ENCODE measurements around the gene HTR7.

HTR7 gene

DNA sequence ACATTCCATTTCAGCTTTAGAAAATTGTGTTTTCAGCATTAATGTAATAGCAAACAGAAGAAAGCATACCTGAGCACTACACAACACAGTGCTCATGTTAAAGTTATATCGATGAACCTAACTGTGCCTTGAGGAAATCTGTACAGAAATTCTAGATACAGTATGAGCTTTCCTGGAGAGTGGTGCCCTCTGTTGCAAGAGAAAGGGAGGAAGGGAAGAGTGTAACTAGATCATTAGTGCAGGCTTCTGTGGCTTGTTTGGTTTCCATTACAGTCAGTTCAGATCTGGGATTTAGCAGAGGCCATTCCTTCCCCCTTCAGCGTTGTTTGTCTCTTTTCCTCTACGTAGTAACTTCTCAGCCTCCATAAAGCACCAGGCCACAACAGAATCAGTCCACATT, 139.7 kb downstream of the HTR7 start:
- no peaks in the 10 kb centered on the region for H3K27me3 ChIP-seq (ENCODE audit: control insufficient read depth, insufficient read depth, low read length, poor library complexity, severe bottlenecking)
- H3K4me3 ChIP-seq (ENCODE audit: insufficient read depth, low read depth, low read length): no peak overlapping the region
- no peaks in the 10 kb centered on the region for H3K4me1 ChIP-seq (ENCODE audit: control insufficient read depth, insufficient read depth, low read length)

DNA sequence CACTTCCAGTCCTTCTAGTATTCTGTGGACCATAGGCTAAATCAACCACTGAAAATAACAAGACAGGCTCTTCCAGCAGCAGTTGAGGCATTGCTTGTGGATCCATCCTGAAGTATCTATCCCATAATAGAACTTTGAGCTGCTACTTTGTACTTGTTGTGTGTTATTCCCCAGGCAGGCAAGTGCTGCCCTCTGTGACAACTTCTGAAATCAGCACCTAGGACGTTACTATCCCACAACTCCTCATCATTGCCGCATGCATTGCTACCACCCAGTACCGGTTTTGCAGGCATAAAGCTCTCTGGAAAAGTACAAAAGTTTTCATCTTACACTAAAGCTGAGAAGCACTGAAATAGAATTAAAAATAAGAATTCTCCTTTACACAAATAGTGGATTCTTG, 145.3 kb downstream of the HTR7 start:
- no peak overlapping the region for H3K27ac ChIP-seq (ENCODE audit: insufficient read depth, low read depth, low read length, poor library complexity, severe bottlenecking)
- H3K4me3 ChIP-seq (ENCODE audit: insufficient read depth, low read depth, low read length): no peak overlapping the region
- no peaks in the 10 kb centered on the region for H3K27me3 ChIP-seq (ENCODE audit: control insufficient read depth, insufficient read depth, low read length, poor library complexity, severe bottlenecking)
- no peaks in the 10 kb centered on the region for H3K9me3 ChIP-seq (ENCODE audit: control insufficient read depth, low read length)
- no peaks in the 10 kb centered on the region for H3K4me1 ChIP-seq (ENCODE audit: control insufficient read depth, insufficient read depth, low read length)
- no peaks in the 10 kb centered on the region for H3K36me3 ChIP-seq (ENCODE audit: control insufficient read depth, insufficient read depth, low read length)
- WGBS, 2 experiments: 52 to 66% methylated on average over 3 of the region's 3 CpGs

More for the DNA sequence above, 139.7 kb downstream of the HTR7 start:
- Histone ChIP-seq H3K9me3 (ENCODE audit: control insufficient read depth, low read length) (no peaks in the 10 kb centered on the region), H3K36me3 (ENCODE audit: control insufficient read depth, insufficient read depth, low read length) (no peaks in the 10 kb centered on the region), H3K27ac (ENCODE audit: insufficient read depth, low read depth, low read length, poor library complexity, severe bottlenecking) (no peak overlapping the region)
- 92 to 94% methylated on average over 3 of the region's 3 CpGs for WGBS, 2 experiments

DNA sequence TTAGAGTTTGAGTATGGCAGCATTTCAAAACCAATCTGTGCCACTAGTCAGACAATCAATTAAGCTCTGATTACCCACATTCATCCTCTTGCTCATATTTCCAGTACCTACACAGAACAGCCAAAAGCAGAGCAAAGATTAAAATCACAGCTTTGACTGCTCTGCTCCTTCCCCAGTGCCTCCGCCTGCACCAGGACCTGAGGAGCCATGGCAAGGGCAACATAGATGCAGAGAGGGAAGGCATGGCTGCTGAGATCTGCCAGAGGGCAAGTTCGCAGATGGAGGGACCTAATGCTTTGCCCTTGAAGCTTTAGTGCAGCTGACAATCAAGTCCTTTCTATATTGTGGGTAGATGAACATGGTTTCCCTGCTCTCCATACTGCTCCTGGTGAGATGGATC, 148.1 kb downstream of the HTR7 start:
- Histone ChIP-seq H3K4me3 (ENCODE audit: insufficient read depth, low read depth, low read length) (no peak overlapping the region), H3K9me3 (ENCODE audit: control insufficient read depth, low read length) (no peaks in the 10 kb centered on the region), H3K27ac (ENCODE audit: insufficient read depth, low read depth, low read length, poor library complexity, severe bottlenecking) (no peak overlapping the region), H3K4me1 (ENCODE audit: control insufficient read depth, insufficient read depth, low read length) (no peaks in the 10 kb centered on the region), H3K27me3 (ENCODE audit: control insufficient read depth, insufficient read depth, low read length, poor library complexity, severe bottlenecking) (no peaks in the 10 kb centered on the region), H3K36me3 (ENCODE audit: control insufficient read depth, insufficient read depth, low read length) (no peaks in the 10 kb centered on the region)
- WGBS, 2 experiments: 92 to 93% methylated on average over 2 of the region's 2 CpGs

DNA sequence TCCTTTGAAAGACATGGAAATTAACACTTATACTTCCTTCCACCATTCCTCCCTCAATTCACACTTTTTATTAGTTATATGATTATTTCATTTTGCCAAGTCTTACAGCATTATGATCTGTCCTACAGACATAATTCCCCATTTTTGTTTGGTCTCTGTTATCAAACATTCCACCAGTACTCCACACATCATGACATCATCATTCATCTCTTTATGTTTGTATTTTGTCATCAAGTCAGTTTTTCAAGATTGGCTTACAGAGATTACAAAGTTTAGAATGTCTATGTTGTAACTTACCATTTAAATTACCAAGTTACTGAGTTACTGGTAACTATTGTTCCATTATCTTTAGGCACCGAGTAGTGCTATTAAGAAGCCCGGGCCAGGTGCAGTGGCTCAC, 150.2 kb downstream of the HTR7 start:
- H3K4me1 ChIP-seq (ENCODE audit: control insufficient read depth, insufficient read depth, low read length): no peaks in the 10 kb centered on the region
- H3K36me3 ChIP-seq (ENCODE audit: control insufficient read depth, insufficient read depth, low read length): no peaks in the 10 kb centered on the region
- 71 to 97% methylated on average over 2 of the region's 2 CpGs for WGBS, 2 experiments
- no peak overlapping the region for H3K4me3 ChIP-seq (ENCODE audit: insufficient read depth, low read depth, low read length)
- no peak overlapping the region for H3K27ac ChIP-seq (ENCODE audit: insufficient read depth, low read depth, low read length, poor library complexity, severe bottlenecking)
- H3K9me3 ChIP-seq (ENCODE audit: control insufficient read depth, low read length): no peaks in the 10 kb centered on the region
- no peaks in the 10 kb centered on the region for H3K27me3 ChIP-seq (ENCODE audit: control insufficient read depth, insufficient read depth, low read length, poor library complexity, severe bottlenecking)

DNA sequence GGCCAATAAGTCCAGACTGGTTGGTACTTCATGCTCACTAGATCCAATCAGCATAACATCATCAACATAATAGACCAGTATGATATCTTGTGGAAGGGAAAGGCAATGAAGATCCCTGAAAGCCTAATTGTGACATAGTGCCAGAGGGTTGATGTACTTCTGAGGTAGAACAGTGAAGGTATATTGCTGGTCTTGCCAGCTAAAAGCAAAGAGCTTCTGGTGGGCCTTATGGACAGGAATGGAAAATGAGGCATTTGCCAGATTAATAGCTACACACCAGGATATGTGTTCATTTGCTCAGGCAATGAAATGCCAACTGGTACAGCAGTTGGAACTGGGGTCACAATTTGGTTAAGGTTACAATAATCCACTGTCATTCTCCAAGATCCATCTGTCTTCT, 156.4 kb downstream of the HTR7 start:
- Histone ChIP-seq H3K4me1 (ENCODE audit: control insufficient read depth, insufficient read depth, low read length) (no peaks in the 10 kb centered on the region), H3K4me3 (ENCODE audit: insufficient read depth, low read depth, low read length) (no peak overlapping the region), H3K9me3 (ENCODE audit: control insufficient read depth, low read length) (no peaks in the 10 kb centered on the region), H3K27ac (ENCODE audit: insufficient read depth, low read depth, low read length, poor library complexity, severe bottlenecking) (no peak overlapping the region), H3K36me3 (ENCODE audit: control insufficient read depth, insufficient read depth, low read length) (no peaks in the 10 kb centered on the region), H3K27me3 (ENCODE audit: control insufficient read depth, insufficient read depth, low read length, poor library complexity, severe bottlenecking) (no peaks in the 10 kb centered on the region)

DNA sequence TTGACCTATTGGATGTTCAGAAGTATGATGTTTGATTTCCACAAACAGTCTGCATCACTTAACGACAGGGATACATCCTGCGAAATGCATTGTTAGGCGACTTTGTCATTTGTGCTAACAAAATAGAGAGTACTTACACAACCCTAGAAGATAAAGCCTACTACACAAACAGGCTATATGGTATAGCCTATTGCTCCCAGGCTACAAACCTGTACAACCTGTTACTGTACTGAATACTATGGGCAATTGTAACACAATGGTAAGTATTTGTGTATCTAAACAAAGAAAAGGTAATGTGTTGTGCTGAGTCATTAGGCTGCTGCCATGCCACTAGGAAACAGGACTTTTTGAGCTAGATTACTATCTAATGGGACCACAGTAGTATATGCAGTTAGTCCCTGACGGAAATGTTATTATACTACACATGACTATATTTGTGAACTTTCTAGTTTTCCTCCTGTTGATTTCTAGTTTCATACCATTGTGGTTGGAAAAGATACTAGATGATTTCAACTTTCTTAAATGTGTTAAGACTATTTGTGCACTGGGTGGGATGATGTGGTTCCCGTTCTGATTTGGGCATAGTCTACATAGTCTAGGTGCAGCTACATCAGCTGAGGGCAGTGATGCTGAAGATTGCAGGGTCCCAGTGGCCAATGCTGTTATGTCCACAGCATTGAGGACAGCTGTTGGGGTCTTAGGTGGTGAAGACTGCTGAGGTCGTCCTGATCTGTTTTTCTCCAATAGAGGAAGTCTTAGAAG, 161.7 kb downstream of the HTR7 start:
- Histone ChIP-seq H3K9me3 (ENCODE audit: control insufficient read depth, low read length) (no peaks in the 10 kb centered on the region), H3K27ac (ENCODE audit: insufficient read depth, low read depth, low read length, poor library complexity, severe bottlenecking) (no peak overlapping the region), H3K4me3 (ENCODE audit: insufficient read depth, low read depth, low read length) (no peak overlapping the region), H3K36me3 (ENCODE audit: control insufficient read depth, insufficient read depth, low read length) (no peaks in the 10 kb centered on the region), H3K27me3 (ENCODE audit: control insufficient read depth, insufficient read depth, low read length, poor library complexity, severe bottlenecking) (no peaks in the 10 kb centered on the region), H3K4me1 (ENCODE audit: control insufficient read depth, insufficient read depth, low read length) (no peaks in the 10 kb centered on the region)
- WGBS, 2 experiments: 66 to 83% methylated on average over 5 to 6 of the region's 6 CpGs

Measured in ectodermal cell (in vitro differentiated cells).